WTC11 (cell line): ENCODE results near the gene SLC6A1. TPM values are rescaled to one million over a fixed set of nuclear protein-coding genes. Genes with fewer than 3 reads are reported as not detected.

Source experiments
- ATAC-seq: fragments of 200-7000 bp; cut with Tn5 transposase; 2 replicates; pipeline ENCODE4 v1.10.0; 2021; ENCODE audit warnings: mild to moderate bottlenecking, moderate library complexity
- CTCF ChIA-PET: fragments of 300-600 bp; sonication (Branson Sonifier 250); formaldehyde crosslinking; loops from one replicate; lab custom pipeline; 2021; ENCODE audit warnings: antibody characterized with exemption; lab: Charles Lee
- POLR2A ChIA-PET: fragments of 350-600 bp; sonication (Branson Sonifier 250); formaldehyde crosslinking; loops from one replicate; lab custom pipeline; 2021; ENCODE audit warnings: antibody characterized with exemption; lab: Charles Lee
- DNase-seq: peaks from one replicate; pipeline ENCODE4 v3.0.0; 2021; ENCODE audit warnings: low spot score
- H3K27ac Mint-ChIP-seq: 2 replicates; pipeline ENCODE4 v1.8.0; 2021; ENCODE audit warnings: mixed read lengths
- H3K27me3 Mint-ChIP-seq: 2 replicates; pipeline ENCODE4 v1.8.0; 2021; ENCODE audit warnings: low read depth, mild to moderate bottlenecking, moderate library complexity, mixed read lengths
- H3K36me3 Mint-ChIP-seq: 2 replicates; pipeline ENCODE4 v1.8.0; 2021; ENCODE audit warnings: mixed read lengths
- H3K4me1 Mint-ChIP-seq: 2 replicates; pipeline ENCODE4 v1.8.0; 2022; ENCODE audit warnings: mixed read lengths
- H3K4me3 Mint-ChIP-seq: 2 replicates; pipeline ENCODE4 v1.8.0; 2021; ENCODE audit warnings: mild to moderate bottlenecking, moderate library complexity, mixed read lengths
- H3K9me3 Mint-ChIP-seq: 2 replicates; pipeline ENCODE4 v1.8.0; 2021; ENCODE audit warnings: mixed read lengths
- ARID4B ChIP-seq: sonication (generic); formaldehyde crosslinking; IDR thresholded peaks from 2 replicates; pipeline ENCODE4 v1.8.0; 2023; ENCODE audit warnings: missing genetic modification reagents, mild to moderate bottlenecking, borderline replicate concordance
- ATF6 ChIP-seq: sonication (generic); formaldehyde crosslinking; IDR thresholded peaks from 2 replicates; pipeline ENCODE4 v1.8.1; 2023; ENCODE audit warnings: mild to moderate bottlenecking, missing genetic modification reagents
- E2F5 ChIP-seq: sonication (generic); formaldehyde crosslinking; IDR thresholded peaks from 2 replicates; pipeline ENCODE4 v1.8.1; 2022; ENCODE audit warnings: mild to moderate bottlenecking, moderate library complexity, missing genetic modification reagents
- ESRRA ChIP-seq: sonication (generic); formaldehyde crosslinking; IDR thresholded peaks from 2 replicates; pipeline ENCODE4 v1.8.1; 2022; ENCODE audit warnings: mild to moderate bottlenecking, missing genetic modification reagents, borderline replicate concordance
- HMGA2 ChIP-seq: fragments of 250-450 bp; sonication (Bioruptor Pico); IDR thresholded peaks from 2 replicates; pipeline ENCODE4 v1.4.0; 2021; ENCODE audit warnings: mild to moderate bottlenecking, moderate library complexity
- IRF2 ChIP-seq: sonication (generic); formaldehyde crosslinking; IDR thresholded peaks from 2 replicates; pipeline ENCODE4 v1.8.0; 2022; ENCODE audit warnings: low read depth, missing genetic modification reagents, borderline replicate concordance
- KAT7 ChIP-seq: sonication (generic); formaldehyde crosslinking; IDR thresholded peaks from 2 replicates; pipeline ENCODE4 v1.8.1; 2023; ENCODE audit warnings: missing genetic modification reagents, mild to moderate bottlenecking, borderline replicate concordance
- MLX ChIP-seq: sonication (generic); formaldehyde crosslinking; IDR thresholded peaks from 2 replicates; pipeline ENCODE4 v1.8.1; 2023; ENCODE audit warnings: mild to moderate bottlenecking, missing genetic modification reagents, moderate library complexity
- NR3C1 ChIP-seq: sonication (generic); formaldehyde crosslinking; conservative IDR thresholded peaks from 2 replicates; pipeline ENCODE4 v1.8.1; 2023; ENCODE audit warnings: low read depth, mild to moderate bottlenecking, missing genetic modification reagents
- OVOL2 ChIP-seq: fragments of 250-450 bp; sonication (Bioruptor Pico); IDR thresholded peaks from 2 replicates; pipeline ENCODE4 v1.9.0; 2021; ENCODE audit warnings: mild to moderate bottlenecking, borderline replicate concordance
- PRDM15 ChIP-seq: sonication (generic); formaldehyde crosslinking; IDR thresholded peaks from 2 replicates; pipeline ENCODE4 v1.8.0; 2022; ENCODE audit warnings: missing genetic modification reagents
- PRRX2 ChIP-seq: fragments of 250-450 bp; sonication (Bioruptor Pico); IDR thresholded peaks from 2 replicates; pipeline ENCODE4 v1.8.0; 2021; ENCODE audit warnings: mild to moderate bottlenecking
- TCF7 ChIP-seq: sonication (generic); formaldehyde crosslinking; IDR thresholded peaks from 2 replicates; pipeline ENCODE4 v1.8.0; 2022; ENCODE audit warnings: mild to moderate bottlenecking, low read depth, missing genetic modification reagents, moderate library complexity
- TP53 ChIP-seq: sonication (generic); formaldehyde crosslinking; IDR thresholded peaks from 2 replicates; pipeline ENCODE4 v1.8.1; 2023; ENCODE audit warnings: mild to moderate bottlenecking, missing genetic modification reagents
- USF2 ChIP-seq: sonication (generic); formaldehyde crosslinking; IDR thresholded peaks from 2 replicates; pipeline ENCODE4 v1.8.1; 2023; ENCODE audit warnings: mild to moderate bottlenecking, missing genetic modification reagents, moderate library complexity
- ZNF396 ChIP-seq: fragments of 250-450 bp; sonication (Bioruptor Pico); IDR thresholded peaks from 2 replicates; pipeline ENCODE4 v1.8.0; 2021; ENCODE audit warnings: mild to moderate bottlenecking, moderate library complexity, borderline replicate concordance
- ZNF425 ChIP-seq: fragments of 250-450 bp; sonication (Bioruptor Pico); conservative IDR thresholded peaks from 2 replicates; pipeline ENCODE4 v1.9.0; 2021; ENCODE audit warnings: mild to moderate bottlenecking
- total RNA-seq: library from RNA; stranded (reverse); gene quantifications from 3 replicates; pipeline ENCODE4 v1.2.3, GENCODE V29; 2021

Gene SLC6A1
- total RNA-seq, 1 experiment from 2014 or later, result 0.72 TPM

GRCh38 chr3:11006986-11007933 lies 14.7 kb downstream of the SLC6A1 start (continued):
- no peak for TF ChIP-seq NR3C1 (CRISPR knock-in tag)
- no peak for TF ChIP-seq ARID4B (CRISPR knock-in tag)
- TF ChIP-seq PRDM15 (CRISPR knock-in tag), result no peak
- TF ChIP-seq KAT7 (CRISPR knock-in tag), result no peak

GRCh38 chr3:11009898-11010297 lies 17.4 kb downstream of the SLC6A1 start:
- CTCF ChIA-PET, result interaction anchor here (0.9 to 1.8 kb wide), 8 partner anchors 8 to 68 kb away, joined by 3 to 6 read pairs (median 3); no protein-coding TSS in a partner anchor
- Mint-ChIP-seq H3K36me3 (no peaks in the 10 kb centered on the region), H3K4me1 (peaks cover 16% of the 10 kb centered on the region), H3K27me3 (peaks cover 3% of the 10 kb centered on the region), H3K4me3 (no peak overlapping the region), H3K27ac (no peak overlapping the region), H3K9me3 (no peaks in the 10 kb centered on the region)
- TF ChIP-seq ZNF425 (CRISPR knock-in tag) (no peak), PRRX2 (CRISPR knock-in tag) (no peak), IRF2 (CRISPR knock-in tag) (no peak), ZNF396 (no peak), MLX (no peak), TP53 (CRISPR knock-in tag) (no peak), E2F5 (CRISPR knock-in tag) (no peak), ESRRA (CRISPR knock-in tag) (no peak), USF2 (no peak), TCF7 (CRISPR knock-in tag) (no peak), HMGA2 (no peak), ATF6 (no peak), OVOL2 (CRISPR knock-in tag) (no peak)
- POLR2A ChIA-PET, result no interaction called here
- ATAC-seq (no peak), DNase-seq (no peak)
